ENCODE results near the gene GPR17. TPM values are rescaled to one million over a fixed set of nuclear protein-coding genes. Genes with fewer than 3 reads are reported as not detected.

Gene GPR17
- total and polyA plus RNA-seq, 2 donors (not counting 1 experiment from before 2014, with no cell fraction given): 0.06 TPM; not detected in 1

DNA sequence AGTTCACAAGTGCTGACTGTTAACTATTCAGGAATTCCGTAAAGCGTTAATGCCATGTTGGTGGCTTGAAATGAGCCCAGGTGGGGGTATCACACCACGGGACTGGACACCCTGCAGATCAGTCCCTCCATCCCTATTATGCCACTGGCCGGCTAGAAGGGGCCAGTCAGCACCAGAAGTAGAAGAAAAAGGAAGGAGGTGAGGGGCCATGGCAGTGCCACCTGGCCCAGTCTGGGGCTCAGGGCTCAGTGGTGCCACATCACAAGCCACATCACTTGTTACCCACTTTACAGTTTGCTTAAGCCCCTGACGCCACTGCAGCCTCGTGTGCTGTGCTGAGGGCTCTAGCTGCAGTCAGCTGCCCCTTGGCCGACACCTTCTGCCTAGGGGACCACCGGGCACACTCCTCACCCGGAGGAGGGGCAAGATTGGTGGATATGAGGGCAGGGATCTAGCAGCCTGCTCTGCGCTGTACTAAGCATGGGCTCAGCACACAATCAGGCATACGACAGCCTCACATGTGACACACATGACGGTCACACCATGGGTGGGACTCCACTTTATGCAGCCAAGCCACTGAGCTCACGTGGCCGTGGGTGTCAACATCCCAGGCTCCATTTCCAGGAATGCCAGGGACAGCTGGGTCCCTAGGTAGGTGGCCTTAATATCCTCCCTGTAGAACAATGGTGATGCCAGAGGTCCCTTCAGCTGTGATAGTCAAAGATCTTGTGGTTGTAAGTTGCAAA, 25.8 kb downstream of the GPR17 start:
- Histone ChIP-seq H4K20me1 (ENCODE audit: control insufficient read depth, insufficient read depth, low read length, poor library complexity, severe bottlenecking) (no peaks in the 10 kb centered on the region), H3K9me3 (ENCODE audit: control extremely low read depth in 1 of 3, control insufficient read depth in 2 of 3, insufficient read depth in 1 of 3, low read length in 2 of 3) (peaks cover 0 to 3% (median 1%) of the 10 kb centered on the region in 3 donors), H3K27ac (ENCODE audit: low read length in 2 of 2) (no peak overlapping the region), H3K36me3 (replicated peaks in 1 of 2; ENCODE audit: control extremely low read depth in 1 of 2, control insufficient read depth in 1 of 2, extremely low read depth in 1 of 2, insufficient read depth in 2 of 2, low read length in 1 of 2) (no peaks in the 10 kb centered on the region), H3K4me2 (replicated peaks; ENCODE audit: low read depth, low read length, poor library complexity, severe bottlenecking) (no peak overlapping the region), H3K79me2 (ENCODE audit: control insufficient read depth, insufficient read depth, low read length) (no peaks in the 10 kb centered on the region), H2AFZ (ENCODE audit: insufficient read depth, low read depth, low read length, poor library complexity, severe bottlenecking) (no peak overlapping the region), H3K9ac (ENCODE audit: low read length) (no peak overlapping the region), H3K27me3 (replicated peaks in 1 of 4; ENCODE audit: control extremely low read depth in 1 of 4, control insufficient read depth in 3 of 4, insufficient read depth in 4 of 4, low read length in 3 of 4) (peaks cover 0 to 36% (median 23%) of the 10 kb centered on the region in 4 experiments), H3K4me1 (ENCODE audit: control insufficient read depth in 2 of 2, insufficient read depth in 2 of 2, low read length in 2 of 2) (peaks cover 12 to 14% of the 10 kb centered on the region in 2 donors), H3K4me3 (ENCODE audit: control extremely low read depth in 1 of 5, extremely low read depth in 1 of 5, insufficient read depth in 1 of 5, low read depth in 2 of 5, low read length in 4 of 5) (no peak overlapping the region)
- Mint-ChIP-seq H3K27ac (no peak overlapping the region), H3K9me3 (ENCODE audit: insufficient read depth) (no peaks in the 10 kb centered on the region), H3K27me3 (peaks cover 45% of the 10 kb centered on the region), H3K4me1 (peaks cover 11% of the 10 kb centered on the region), H3K4me3 (no peak overlapping the region)
- TF ChIP-seq EZH2 (IDR thresholded peaks at IDR 0.05; ENCODE audit: borderline replicate concordance, insufficient read depth, low read depth, low read length, poor library complexity, severe bottlenecking): no peak
- TF ChIP-seq, protein P1, sequence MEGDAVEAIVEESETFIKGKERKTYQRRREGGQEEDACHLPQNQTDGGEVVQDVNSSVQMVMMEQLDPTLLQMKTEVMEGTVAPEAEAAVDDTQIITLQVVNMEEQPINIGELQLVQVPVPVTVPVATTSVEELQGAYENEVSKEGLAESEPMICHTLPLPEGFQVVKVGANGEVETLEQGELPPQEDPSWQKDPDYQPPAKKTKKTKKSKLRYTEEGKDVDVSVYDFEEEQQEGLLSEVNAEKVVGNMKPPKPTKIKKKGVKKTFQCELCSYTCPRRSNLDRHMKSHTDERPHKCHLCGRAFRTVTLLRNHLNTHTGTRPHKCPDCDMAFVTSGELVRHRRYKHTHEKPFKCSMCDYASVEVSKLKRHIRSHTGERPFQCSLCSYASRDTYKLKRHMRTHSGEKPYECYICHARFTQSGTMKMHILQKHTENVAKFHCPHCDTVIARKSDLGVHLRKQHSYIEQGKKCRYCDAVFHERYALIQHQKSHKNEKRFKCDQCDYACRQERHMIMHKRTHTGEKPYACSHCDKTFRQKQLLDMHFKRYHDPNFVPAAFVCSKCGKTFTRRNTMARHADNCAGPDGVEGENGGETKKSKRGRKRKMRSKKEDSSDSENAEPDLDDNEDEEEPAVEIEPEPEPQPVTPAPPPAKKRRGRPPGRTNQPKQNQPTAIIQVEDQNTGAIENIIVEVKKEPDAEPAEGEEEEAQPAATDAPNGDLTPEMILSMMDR (IDR thresholded peaks at IDR 0.05): no peak
- ATAC-seq (ENCODE audit: low read depth): no peak
- POLR2A ChIA-PET: no interaction called here
- intact Hi-C loops (cut with micrococcal nuclease): no loop called here
- CTCF ChIA-PET: interaction anchor here (1.0 kb wide), 1 partner anchor 80 kb away, joined by 8 read pairs; no protein-coding TSS in a partner anchor
- DNase-seq: no peak
- WGBS (ENCODE audit: insufficient coverage): 86% methylated on average over 11 of the region's 14 CpGs

Measured in B cell (primary cell).